ENCODE results near the gene GUCA1A.
"Not testable (repeated sequence)": the region's sequence is repeated elsewhere in the genome, so short reads cannot be mapped to it uniquely, and the experiment has no call there.

GUCA1A gene

GRCh38 chr6:42204768-42205282, 31.7 kb downstream of the GUCA1A start:
- no peak for TF ChIP-seq CTCF (IDR thresholded peaks at IDR 0.05; ENCODE audit: low read depth, low read length)
- H3K4me3 ChIP-seq (replicated peaks in 1 of 2; ENCODE audit: low read depth in 2 of 2, low read length in 2 of 2) = no peak overlapping the region
- DNase-seq (ENCODE audit: low read depth in 2 of 2) = no peak

DNA sequence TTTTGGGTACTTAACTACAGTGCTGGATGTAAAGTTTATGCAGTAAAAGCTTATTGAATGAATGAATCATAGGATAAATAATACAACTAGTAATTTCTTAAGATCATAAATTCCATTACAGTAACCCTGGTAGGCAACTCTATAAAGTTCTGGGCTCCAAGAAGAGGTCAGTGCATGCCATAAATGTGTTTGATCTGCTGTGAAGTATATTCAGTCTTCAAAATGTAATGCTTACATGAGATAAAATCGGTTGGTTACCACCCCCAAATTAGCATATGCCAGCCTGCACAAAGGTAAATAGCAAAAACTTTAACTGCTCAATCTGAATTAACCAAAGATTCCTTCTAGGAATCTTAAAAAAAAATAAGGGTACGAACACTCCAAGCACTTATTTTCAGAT, 34.4 kb downstream of the GUCA1A start:
- not testable (repeated sequence) for DNase-seq (ENCODE audit: low read depth in 2 of 2); H3K4me3 ChIP-seq (replicated peaks in 1 of 2; ENCODE audit: low read depth in 2 of 2, low read length in 2 of 2)

DNA sequence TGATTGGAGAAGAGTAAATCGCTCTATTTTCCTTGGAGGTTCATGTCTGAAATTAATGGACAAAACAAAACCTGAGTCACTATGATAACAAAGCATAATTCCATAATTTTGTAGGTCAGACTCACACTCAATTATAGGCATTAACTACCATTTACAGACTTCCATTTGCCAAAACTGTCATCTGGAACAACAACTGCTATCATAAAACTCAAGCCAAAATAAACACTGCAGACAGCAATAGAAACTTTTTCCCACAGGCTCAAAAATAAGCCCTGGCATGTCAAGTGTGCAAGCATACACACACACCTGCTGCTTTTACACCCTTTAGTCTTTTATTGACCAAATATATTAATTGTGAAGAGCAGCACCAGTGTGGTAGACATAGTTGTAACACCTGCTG, 37.4 kb downstream of the GUCA1A start:
- DNase-seq (ENCODE audit: low read depth in 2 of 2) = no peak
- TF ChIP-seq CTCF (IDR thresholded peaks at IDR 0.05; ENCODE audit: low read depth, low read length) = no peak
- H3K4me3 ChIP-seq (replicated peaks in 1 of 2; ENCODE audit: low read depth in 2 of 2, low read length in 2 of 2) = no peak overlapping the region

- no peak overlapping the region for H3K4me3 ChIP-seq (replicated peaks in 1 of 2; ENCODE audit: low read depth in 2 of 2, low read length in 2 of 2)
- DNase-seq (ENCODE audit: low read depth in 2 of 2) = no peak
- TF ChIP-seq CTCF (IDR thresholded peaks at IDR 0.05; ENCODE audit: low read depth, low read length) = no peak
Measured at GRCh38 chr6:42211726-42212125, 38.6 kb downstream of the GUCA1A start.

DNA sequence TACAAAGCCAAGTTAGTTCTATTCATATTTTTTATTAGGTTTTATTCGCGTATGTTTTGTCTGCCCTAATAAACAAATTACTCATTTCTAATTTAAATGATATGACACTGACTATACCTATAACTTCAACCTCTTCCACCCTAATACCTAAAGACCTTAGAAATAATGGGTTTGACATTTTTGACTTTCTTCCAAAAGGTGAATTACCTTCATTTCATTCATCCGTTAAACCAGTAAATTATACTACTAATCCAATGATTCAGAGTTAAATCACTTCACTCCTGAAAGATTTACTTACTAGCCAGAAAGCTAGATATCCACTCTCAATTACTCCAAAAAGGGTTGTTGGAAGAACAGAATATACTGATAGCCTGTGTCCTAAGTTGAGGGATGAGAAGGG, 39.3 kb downstream of the GUCA1A start:
- DNase-seq (ENCODE audit: low read depth in 2 of 2) = no peak
- H3K4me3 ChIP-seq (replicated peaks in 1 of 2; ENCODE audit: low read depth in 2 of 2, low read length in 2 of 2) = no peak overlapping the region
- no peak for TF ChIP-seq CTCF (IDR thresholded peaks at IDR 0.05; ENCODE audit: low read depth, low read length)

DNA sequence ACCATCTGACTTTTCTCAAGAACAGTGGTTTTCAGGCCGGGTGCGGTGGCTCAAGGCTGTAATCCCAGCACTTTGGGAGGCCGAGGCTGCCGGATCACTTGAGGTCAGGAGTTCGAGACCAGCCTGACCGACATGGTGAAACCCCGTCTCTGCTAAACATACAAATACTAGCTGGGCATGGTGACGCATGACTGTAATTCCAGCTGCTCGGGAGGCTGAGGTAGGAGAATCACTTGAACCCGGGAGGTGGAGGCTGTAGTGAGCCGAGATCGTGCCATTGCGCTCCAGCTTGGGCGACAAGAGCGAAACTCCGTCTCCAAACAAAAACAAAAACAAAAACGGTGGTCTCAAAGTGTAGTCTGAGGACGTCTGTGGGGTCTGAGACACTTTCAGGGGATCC, 43.3 kb downstream of the GUCA1A start:
- peak overlapping the region in 1 of 2 donors; percentile 75 for H3K4me3 ChIP-seq (replicated peaks in 1 of 2; ENCODE audit: low read depth in 2 of 2, low read length in 2 of 2)
- DNase-seq (ENCODE audit: low read depth in 2 of 2) = not testable (repeated sequence)

DNA sequence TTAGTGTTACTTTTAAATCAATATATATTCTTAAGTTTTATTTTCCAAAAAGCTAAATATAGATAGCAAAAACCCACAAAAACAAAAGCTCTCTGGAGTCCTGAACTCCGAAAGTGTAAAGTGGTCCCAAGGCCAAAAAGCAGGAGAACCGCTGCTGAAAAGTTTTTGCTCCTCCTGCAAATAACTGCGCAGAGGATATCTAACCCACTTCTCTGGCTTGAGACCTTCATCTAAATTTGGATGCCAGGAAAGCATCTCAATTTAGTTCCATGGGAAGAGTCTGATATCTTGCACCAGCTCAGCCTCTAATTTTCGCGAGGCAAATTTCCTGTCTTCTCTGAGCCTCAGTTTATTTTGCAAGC, 44.0 kb downstream of the GUCA1A start:
- TF ChIP-seq CTCF (IDR thresholded peaks at IDR 0.05; ENCODE audit: low read depth, low read length) = no peak
- DNase-seq (ENCODE audit: low read depth in 2 of 2) = no peak

GRCh38 chr6:42217519-42218367, 44.6 kb downstream of the GUCA1A start, which contains the start of gene MRPS10:
MRPS10 (minus strand) TSS chr6:42217861; CDS start chr6:42217849, 12 bp downstream.
- TF ChIP-seq CTCF (IDR thresholded peaks at IDR 0.05; ENCODE audit: low read depth, low read length) = no peak
- DNase-seq (ENCODE audit: low read depth in 2 of 2) = peak; percentile 96 to 97
- peak within 1 kb of the TSS; percentile 75 to 78 for H3K4me3 ChIP-seq (replicated peaks in 1 of 2; ENCODE audit: low read depth in 2 of 2, low read length in 2 of 2)

More for the DNA sequence above, 44.0 kb downstream of the GUCA1A start:
- H3K4me3 ChIP-seq (replicated peaks in 1 of 2; ENCODE audit: low read depth in 2 of 2, low read length in 2 of 2) = peak overlapping the region; percentile 75 to 78
